Measurements from ENCODE around the gene FPGS. TPM values are rescaled to one million over a fixed set of nuclear protein-coding genes. Genes with fewer than 3 reads are reported as not detected.

FPGS gene
- polyA plus RNA-seq, 1 donor, result 33.5 TPM

DNA sequence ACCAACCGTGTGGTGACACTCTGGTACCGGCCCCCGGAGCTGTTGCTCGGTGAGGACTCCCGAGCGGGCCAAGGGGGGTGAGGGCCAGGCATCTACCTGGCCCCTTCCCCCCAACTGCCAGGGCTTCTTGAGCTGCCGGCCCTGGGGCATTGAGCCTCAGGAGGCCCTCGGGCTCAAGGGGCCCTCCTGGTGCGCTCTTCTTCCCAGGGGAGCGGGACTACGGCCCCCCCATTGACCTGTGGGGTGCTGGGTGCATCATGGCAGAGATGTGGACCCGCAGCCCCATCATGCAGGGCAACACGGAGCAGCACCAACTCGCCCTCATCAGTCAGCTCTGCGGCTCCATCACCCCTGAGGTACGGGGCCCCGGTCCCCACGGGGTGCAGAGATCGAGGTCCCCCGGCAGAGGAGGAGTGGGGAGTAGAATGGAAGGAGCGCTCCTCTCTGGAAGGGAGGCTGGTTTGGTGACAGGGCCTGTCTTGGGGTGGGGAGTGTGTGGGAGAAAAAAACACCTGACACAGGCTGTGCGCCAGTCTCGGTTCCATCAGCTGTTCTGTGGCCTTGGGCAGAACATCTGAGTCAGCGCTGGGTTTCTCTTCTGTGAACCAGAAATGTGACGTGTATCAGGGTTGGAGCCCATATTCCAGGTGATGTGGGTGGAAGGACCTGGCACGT lies 14.2 kb upstream of the FPGS start:
- DNase-seq, result no peak
- Histone ChIP-seq H3K27me3 (ENCODE audit: control insufficient read depth, insufficient read depth, low read length) (peaks cover 6% of the 10 kb centered on the region), H3K4me3 (ENCODE audit: low read length) (no peak overlapping the region), H3K36me3 (ENCODE audit: control insufficient read depth, insufficient read depth, low read length) (peaks cover 57% of the 10 kb centered on the region), H3K9me3 (ENCODE audit: control insufficient read depth, low read depth, low read length) (no peaks in the 10 kb centered on the region), H3K27ac (ENCODE audit: low read length) (no peak overlapping the region), H3K4me1 (ENCODE audit: control insufficient read depth, insufficient read depth, low read length) (peaks cover 15% of the 10 kb centered on the region)
- no CpG with 5 or more reads among the region's 26 CpGs for WGBS (ENCODE audit: insufficient coverage, low lambda C conversion rate)

DNA sequence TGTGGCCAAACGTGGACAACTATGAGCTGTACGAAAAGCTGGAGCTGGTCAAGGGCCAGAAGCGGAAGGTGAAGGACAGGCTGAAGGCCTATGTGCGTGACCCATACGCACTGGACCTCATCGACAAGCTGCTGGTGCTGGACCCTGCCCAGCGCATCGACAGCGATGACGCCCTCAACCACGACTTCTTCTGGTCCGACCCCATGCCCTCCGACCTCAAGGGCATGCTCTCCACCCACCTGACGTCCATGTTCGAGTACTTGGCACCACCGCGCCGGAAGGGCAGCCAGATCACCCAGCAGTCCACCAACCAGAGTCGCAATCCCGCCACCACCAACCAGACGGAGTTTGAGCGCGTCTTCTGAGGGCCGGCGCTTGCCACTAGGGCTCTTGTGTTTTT lies 13.5 kb upstream of the FPGS start:
- Histone ChIP-seq H3K4me1 (ENCODE audit: control insufficient read depth, insufficient read depth, low read length) (peaks cover 12% of the 10 kb centered on the region), H3K36me3 (ENCODE audit: control insufficient read depth, insufficient read depth, low read length) (peaks cover 60% of the 10 kb centered on the region), H3K9me3 (ENCODE audit: control insufficient read depth, low read depth, low read length) (no peaks in the 10 kb centered on the region), H3K27me3 (ENCODE audit: control insufficient read depth, insufficient read depth, low read length) (peaks cover 2% of the 10 kb centered on the region), H3K27ac (ENCODE audit: low read length) (no peak overlapping the region), H3K4me3 (ENCODE audit: low read length) (no peak overlapping the region)
- DNase-seq, result no peak
- WGBS (ENCODE audit: insufficient coverage, low lambda C conversion rate), result no CpG with 5 or more reads among the region's 25 CpGs

DNA sequence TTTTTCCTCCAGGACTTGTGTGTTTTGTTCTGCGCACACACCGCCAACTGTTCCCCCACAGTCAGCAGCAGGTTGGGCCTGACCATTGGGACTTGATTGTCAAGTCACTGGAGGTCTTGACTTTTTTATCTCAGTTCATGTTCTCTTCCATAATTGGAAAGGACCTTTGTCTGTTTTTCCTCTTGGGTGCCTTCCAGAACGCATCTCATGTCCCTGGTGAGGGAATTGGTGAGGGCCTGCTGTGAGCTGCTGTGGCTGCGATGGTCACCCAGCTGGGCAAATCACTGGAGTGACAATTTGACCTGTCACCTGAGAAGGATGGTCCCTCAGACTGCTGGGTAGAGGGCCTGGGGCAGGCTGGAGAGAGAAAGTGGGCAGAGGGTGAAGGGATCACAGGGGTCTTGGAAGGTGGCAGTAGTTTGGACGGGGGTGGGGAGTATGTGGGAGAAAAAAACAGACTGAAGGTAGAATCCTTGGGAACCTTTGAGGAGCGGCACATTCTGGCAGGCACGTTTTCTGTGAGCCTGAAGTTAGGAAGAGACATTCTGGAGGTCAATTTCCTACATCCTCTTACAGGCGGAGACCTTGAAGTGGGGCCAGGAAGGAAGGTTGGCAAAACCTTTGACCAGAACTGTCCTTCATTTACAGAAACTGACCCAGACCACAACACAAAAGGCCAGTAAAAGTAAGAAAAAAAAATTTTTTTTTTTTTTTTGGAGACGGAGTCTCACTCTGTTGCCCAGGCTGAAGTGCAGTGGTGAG lies 12.4 kb upstream of the FPGS start:
- H3K4me3 ChIP-seq (ENCODE audit: low read length), result no peak overlapping the region
- peaks cover 8% of the 10 kb centered on the region for H3K4me1 ChIP-seq (ENCODE audit: control insufficient read depth, insufficient read depth, low read length)
- H3K27ac ChIP-seq (ENCODE audit: low read length), result no peak overlapping the region
- no peaks in the 10 kb centered on the region for H3K9me3 ChIP-seq (ENCODE audit: control insufficient read depth, low read depth, low read length)
- 67% methylated on average over 1 of the region's 9 CpGs for WGBS (ENCODE audit: insufficient coverage, low lambda C conversion rate)
- DNase-seq, result no peak
- no peaks in the 10 kb centered on the region for H3K27me3 ChIP-seq (ENCODE audit: control insufficient read depth, insufficient read depth, low read length)
- H3K36me3 ChIP-seq (ENCODE audit: control insufficient read depth, insufficient read depth, low read length), result peaks cover 60% of the 10 kb centered on the region

DNA sequence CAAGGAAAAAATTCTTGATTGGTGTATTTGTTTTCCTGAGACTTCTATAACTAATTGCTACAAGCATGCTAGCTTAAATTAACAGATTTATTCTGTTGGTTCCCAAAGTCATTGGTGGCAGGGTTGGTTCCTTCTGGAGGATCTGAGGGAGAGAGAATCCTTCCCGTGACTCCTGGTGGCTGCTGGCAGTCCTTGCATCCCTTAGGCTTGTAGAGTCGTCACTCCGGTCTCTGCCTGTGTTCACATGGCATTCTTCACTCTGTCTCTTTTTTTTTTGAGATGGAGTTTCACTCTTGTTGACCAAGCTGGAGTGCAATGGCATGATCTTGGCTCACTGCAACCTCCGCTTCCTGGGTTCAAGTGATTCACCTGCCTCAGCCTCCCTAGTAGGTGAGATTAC lies 11.6 kb upstream of the FPGS start:
- no CpG with 5 or more reads among the region's 4 CpGs for WGBS (ENCODE audit: insufficient coverage, low lambda C conversion rate)
- Histone ChIP-seq H3K4me1 (ENCODE audit: control insufficient read depth, insufficient read depth, low read length) (peaks cover 8% of the 10 kb centered on the region), H3K9me3 (ENCODE audit: control insufficient read depth, low read depth, low read length) (no peaks in the 10 kb centered on the region), H3K36me3 (ENCODE audit: control insufficient read depth, insufficient read depth, low read length) (peaks cover 60% of the 10 kb centered on the region), H3K4me3 (ENCODE audit: low read length) (no peak overlapping the region), H3K27me3 (ENCODE audit: control insufficient read depth, insufficient read depth, low read length) (no peaks in the 10 kb centered on the region), H3K27ac (ENCODE audit: low read length) (no peak overlapping the region)
- no peak for DNase-seq

DNA sequence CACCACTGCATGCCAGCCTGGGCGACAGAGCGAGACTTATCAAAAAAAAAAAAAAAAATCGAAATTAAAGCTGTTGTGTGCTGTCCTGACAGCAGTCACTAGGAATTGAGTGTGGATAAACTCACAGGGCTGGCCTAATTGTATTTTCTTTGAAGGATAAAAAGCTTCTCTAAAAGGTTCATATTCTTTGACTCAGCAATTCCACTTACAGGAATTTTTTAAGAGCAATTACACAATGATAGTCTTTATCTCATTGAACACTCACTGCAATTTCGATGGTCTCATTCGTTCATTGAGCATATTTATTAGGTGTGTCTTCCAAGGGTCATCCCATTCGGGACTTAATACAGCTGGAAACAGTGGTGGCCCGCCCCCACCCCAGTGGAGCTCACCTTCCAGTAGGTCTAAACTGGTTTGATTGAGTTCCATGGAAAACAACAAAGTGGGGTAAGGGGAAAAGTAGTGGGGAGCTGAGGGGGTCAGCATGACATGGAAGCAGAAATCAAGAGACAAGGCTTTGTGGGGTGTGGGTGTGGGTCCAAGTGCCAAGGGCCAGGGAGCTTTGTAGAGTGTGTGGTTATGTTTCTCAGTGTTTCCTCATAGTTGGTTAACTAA lies 10.2 kb upstream of the FPGS start:
- Histone ChIP-seq H3K4me3 (ENCODE audit: low read length) (no peak overlapping the region), H3K36me3 (ENCODE audit: control insufficient read depth, insufficient read depth, low read length) (peaks cover 56% of the 10 kb centered on the region), H3K27me3 (ENCODE audit: control insufficient read depth, insufficient read depth, low read length) (no peaks in the 10 kb centered on the region), H3K27ac (ENCODE audit: low read length) (no peak overlapping the region), H3K4me1 (ENCODE audit: control insufficient read depth, insufficient read depth, low read length) (peaks cover 3% of the 10 kb centered on the region), H3K9me3 (ENCODE audit: control insufficient read depth, low read depth, low read length) (no peaks in the 10 kb centered on the region)
- WGBS (ENCODE audit: insufficient coverage, low lambda C conversion rate), result 94% methylated on average over 3 of the region's 7 CpGs
- DNase-seq, result no peak

DNA sequence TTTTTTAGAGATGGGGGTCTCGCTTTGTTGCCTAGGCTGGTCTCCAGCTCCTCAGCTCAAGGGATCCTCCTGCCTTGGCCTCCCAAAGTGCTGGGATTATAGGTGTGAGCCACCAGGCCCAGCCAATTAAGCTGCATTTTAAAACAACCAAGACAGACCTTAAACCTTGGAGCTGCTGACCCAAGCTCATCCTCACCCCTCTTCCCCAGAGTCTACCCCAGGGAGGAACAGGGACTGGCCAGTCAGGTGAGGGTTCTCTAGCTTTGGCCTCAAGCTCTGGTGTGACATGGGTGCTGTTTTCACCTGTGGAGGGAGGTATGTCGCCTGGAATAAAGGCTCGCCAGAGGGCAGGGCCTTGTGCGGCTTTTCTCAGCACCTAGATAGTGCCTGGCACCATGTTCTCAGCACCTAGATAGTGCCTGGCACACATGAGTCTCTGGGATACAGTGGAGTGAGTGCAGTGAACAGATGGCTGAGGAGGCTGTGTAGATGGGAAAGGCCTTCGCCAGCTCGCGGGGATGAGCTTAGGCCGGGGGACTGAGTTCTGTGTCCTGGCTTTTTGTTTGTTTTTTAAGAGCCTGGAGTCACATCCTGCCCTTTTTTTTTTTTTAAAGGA lies 9.5 kb upstream of the FPGS start:
- no peak for DNase-seq
- Histone ChIP-seq H3K4me3 (ENCODE audit: low read length) (no peak overlapping the region), H3K27me3 (ENCODE audit: control insufficient read depth, insufficient read depth, low read length) (no peaks in the 10 kb centered on the region), H3K9me3 (ENCODE audit: control insufficient read depth, low read depth, low read length) (no peaks in the 10 kb centered on the region), H3K36me3 (ENCODE audit: control insufficient read depth, insufficient read depth, low read length) (peaks cover 49% of the 10 kb centered on the region), H3K27ac (ENCODE audit: low read length) (no peak overlapping the region), H3K4me1 (ENCODE audit: control insufficient read depth, insufficient read depth, low read length) (peaks cover 2% of the 10 kb centered on the region)
- no CpG with 5 or more reads among the region's 8 CpGs for WGBS (ENCODE audit: insufficient coverage, low lambda C conversion rate)

DNA sequence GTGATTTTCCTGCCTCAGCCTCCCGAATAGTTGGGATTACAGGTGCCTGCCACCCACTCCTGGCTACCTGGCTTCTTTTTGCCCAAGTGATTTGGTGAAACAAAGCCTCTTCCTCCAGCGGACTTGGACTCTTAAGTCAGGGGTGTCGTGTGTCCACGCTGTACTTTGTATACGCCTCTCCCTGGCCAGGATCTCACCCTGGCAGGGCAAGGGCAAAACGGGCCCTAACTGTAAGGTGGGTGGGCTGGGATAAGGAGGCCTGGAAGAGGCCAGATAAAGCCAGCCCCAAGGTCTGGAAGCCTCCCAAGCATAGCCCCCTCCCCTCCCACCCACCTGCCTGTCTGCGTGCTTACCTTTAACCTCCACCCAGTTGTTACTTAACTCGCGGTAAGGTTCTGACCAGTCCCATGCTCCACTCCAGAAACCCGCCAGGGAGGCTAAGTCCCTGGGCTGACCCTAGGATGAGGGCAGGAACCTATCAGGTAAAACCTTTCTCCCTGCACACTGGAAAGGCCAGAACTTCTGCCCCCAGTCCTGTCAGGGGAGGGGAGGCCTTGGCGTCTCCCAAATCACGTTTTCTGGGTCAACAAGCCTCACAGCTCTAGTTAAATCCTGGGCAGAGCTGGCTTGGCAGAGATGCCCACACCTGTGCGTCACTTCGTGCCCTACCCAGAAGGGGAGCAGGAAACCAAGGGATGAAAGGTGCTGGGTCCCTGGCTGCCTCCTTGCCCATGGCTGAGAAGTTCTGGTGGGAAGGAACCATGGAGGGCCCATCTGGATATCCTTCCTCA lies 8.5 kb upstream of the FPGS start:
- no peak overlapping the region for H3K27ac ChIP-seq (ENCODE audit: low read length)
- peaks cover 39% of the 10 kb centered on the region for H3K36me3 ChIP-seq (ENCODE audit: control insufficient read depth, insufficient read depth, low read length)
- no peaks in the 10 kb centered on the region for H3K9me3 ChIP-seq (ENCODE audit: control insufficient read depth, low read depth, low read length)
- WGBS (ENCODE audit: insufficient coverage, low lambda C conversion rate), result no CpG with 5 or more reads among the region's 14 CpGs
- no peak overlapping the region for H3K4me3 ChIP-seq (ENCODE audit: low read length)
- no peaks in the 10 kb centered on the region for H3K27me3 ChIP-seq (ENCODE audit: control insufficient read depth, insufficient read depth, low read length)
- peaks cover 6% of the 10 kb centered on the region for H3K4me1 ChIP-seq (ENCODE audit: control insufficient read depth, insufficient read depth, low read length)
- DNase-seq, result no peak

DNA sequence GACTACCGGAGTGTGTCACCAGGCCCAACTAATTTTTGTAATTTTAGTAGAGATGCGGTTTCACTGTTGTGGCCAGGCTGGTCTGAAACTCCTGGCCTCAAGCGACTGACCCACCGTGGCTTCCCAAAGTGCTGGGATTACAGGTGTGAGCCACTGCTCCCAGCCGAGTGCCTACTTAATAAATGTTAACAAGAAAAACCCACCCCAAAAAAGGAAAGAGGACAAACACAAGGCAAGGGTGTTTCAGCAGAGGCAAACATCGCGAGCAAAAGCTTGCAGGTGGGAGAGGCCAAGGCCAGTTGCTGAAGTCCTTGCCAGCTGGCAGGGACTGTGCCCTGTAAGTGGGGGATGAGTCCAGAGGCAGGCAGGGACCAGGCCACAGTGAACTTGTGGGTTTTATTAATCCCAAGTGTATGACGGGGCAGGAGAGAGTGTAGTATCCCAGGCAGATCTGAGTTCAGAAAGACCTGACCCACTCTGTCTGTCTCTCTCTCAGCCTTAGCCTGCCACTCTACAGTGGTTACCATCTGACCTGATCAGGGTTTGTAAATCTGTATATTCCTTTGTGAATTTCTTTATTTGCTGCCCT lies 6.4 kb upstream of the FPGS start:
- Histone ChIP-seq H3K9me3 (ENCODE audit: control insufficient read depth, low read depth, low read length) (no peaks in the 10 kb centered on the region), H3K4me3 (ENCODE audit: low read length) (no peak overlapping the region), H3K36me3 (ENCODE audit: control insufficient read depth, insufficient read depth, low read length) (peaks cover 18% of the 10 kb centered on the region), H3K27ac (ENCODE audit: low read length) (no peak overlapping the region), H3K4me1 (ENCODE audit: control insufficient read depth, insufficient read depth, low read length) (peaks cover 6% of the 10 kb centered on the region), H3K27me3 (ENCODE audit: control insufficient read depth, insufficient read depth, low read length) (no peaks in the 10 kb centered on the region)
- no CpG with 5 or more reads among the region's 8 CpGs for WGBS (ENCODE audit: insufficient coverage, low lambda C conversion rate)
- DNase-seq, result no peak

DNA sequence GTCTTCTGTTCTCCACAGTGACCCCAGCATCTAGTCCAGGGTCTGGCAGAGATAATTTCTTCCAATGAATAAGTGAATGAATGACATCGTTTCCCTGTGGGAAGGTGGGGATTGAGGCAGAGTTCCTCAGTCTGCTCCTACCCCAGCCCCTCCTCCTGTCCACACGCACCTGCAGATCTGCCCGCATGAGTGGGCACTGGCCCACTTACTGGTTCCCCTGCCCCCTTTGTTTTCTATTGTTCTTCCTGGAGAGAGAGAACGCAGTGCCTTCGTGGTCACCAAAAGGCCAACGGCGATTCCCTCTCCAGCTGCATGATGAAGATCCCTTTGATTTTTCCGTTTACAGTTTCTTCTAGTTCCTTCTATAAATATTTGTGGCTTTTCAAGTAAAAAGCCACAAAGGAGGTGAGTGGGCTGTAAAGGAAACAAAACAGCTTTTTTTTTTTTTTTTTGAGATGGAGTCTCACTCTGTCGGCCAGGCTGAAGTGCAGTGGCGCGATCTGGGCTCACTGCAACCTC lies 5.8 kb upstream of the FPGS start:
- H3K9me3 ChIP-seq (ENCODE audit: control insufficient read depth, low read depth, low read length), result no peaks in the 10 kb centered on the region
- H3K36me3 ChIP-seq (ENCODE audit: control insufficient read depth, insufficient read depth, low read length), result peaks cover 14% of the 10 kb centered on the region
- H3K27ac ChIP-seq (ENCODE audit: low read length), result no peak overlapping the region
- H3K4me1 ChIP-seq (ENCODE audit: control insufficient read depth, insufficient read depth, low read length), result peaks cover 7% of the 10 kb centered on the region
- DNase-seq, result no peak
- WGBS (ENCODE audit: insufficient coverage, low lambda C conversion rate), result 100% methylated on average over 1 of the region's 11 CpGs
- H3K4me3 ChIP-seq (ENCODE audit: low read length), result no peak overlapping the region
- no peaks in the 10 kb centered on the region for H3K27me3 ChIP-seq (ENCODE audit: control insufficient read depth, insufficient read depth, low read length)

All from large intestine (tissue), 3 donors.